Measurements from ENCODE around the gene USP24.

USP24 gene

DNA sequence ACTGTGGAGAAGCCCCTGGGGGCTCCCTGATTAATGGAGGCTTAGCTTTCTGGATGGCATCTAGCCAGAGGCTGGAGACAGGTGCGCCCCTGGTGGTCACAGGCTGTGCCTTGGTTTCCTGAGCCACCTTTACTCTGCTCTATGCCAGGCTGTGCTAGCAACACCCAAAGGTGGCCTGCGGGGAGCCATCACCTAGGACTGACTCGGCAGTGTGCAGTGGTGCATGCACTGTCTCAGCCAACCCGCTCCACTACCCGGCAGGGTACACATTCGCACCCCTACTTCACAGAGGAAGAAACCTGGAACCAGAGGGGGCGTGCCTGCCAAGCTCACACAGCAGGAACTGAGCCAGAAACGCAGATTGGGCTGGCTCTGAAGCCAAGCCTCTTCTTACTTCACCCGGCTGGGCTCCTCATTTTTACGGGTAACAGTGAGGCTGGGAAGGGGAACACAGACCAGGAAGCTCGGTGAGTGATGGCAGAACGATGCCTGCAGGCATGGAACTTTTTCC is 151.0 kb downstream of the USP24 start:
- DNase-seq: no peak

GRCh38 chr1:55063577-55063942 is 151.6 kb downstream of the USP24 start:
- DNase-seq: no peak

- no peak for DNase-seq
Measured at GRCh38 chr1:55062801-55063576, 152.2 kb downstream of the USP24 start.

- no peak for DNase-seq
Measured at GRCh38 chr1:55061706-55062321, 153.3 kb downstream of the USP24 start.

DNA sequence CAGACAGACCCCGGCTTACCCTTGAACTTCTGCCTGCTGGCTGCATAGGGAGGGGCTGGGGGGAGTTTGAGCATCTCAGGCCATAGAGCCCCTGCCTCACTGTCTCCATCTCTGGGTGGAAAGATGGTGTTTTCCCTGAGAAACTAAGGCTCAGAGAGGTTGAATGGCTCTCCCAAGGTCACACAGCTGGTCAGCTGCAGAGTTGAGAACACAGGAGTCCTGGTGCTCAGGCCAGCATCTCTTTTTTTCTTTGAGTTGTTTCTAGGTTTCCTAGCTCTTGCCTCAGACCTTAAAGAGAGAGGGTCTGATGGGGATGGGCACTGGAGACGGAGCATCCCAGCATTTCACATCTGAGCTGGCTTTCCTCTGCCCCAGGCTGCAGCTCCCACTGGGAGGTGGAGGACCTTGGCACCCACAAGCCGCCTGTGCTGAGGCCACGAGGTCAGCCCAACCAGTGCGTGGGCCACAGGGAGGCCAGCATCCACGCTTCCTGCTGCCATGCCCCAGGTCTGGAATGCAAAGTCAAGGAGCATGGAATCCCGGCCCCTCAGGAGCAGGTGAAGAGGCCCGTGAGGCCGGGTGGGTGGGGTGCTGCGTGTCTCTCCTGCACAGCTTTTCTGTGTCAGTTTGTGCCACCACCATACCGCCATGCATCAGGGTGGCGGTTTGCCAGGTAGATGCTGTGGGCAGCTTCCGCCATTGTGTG is 154.0 kb downstream of the USP24 start:
- no peak for DNase-seq

DNA sequence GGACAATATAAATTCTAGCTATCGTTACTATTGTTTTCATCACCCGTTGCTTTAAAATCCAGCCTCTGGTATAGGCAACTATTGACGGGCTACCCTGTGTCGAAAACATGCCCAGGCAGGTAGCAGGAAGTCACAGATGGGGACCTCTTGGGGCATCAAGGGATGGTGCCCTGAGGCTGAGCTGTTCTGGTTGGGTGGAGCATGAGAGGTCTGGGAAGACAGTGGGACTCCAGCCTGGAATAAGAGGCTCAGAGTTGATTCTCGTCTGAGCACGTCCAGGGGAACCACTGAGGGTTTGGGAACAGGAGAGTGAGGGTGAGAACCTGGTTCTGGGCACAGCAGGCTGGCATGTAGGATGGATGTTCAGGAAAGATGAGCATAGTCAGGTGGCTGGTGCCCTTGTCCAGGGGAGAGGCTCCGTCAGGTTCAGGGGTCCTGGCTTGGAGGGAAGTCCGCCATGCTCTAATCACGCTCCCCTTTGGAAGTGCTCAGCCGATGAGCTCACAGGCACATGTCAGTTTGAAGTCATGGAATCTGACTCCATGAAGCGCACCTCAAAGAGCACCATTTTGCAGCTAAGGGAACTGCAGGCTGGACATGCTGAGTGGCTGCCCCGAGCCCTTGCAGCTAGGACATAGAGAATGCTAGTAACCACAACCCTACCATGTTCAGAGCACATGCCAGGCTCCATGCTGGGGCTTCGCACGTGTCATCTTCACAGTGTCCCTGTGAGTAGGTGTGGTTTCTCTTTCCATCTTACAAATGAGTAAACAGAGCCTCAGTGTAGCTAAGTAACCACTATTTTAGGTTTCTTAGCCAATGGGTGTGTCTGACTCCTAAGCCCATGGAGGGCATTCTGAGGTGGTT is 154.8 kb downstream of the USP24 start:
- DNase-seq: peak in 1 of 2 experiments; percentile 28

GRCh38 chr1:55059302-55060132 is 155.6 kb downstream of the USP24 start:
- no peak for DNase-seq

- no peak for DNase-seq
Measured at GRCh38 chr1:55057956-55058298, 157.2 kb downstream of the USP24 start.

- DNase-seq: no peak
Measured at GRCh38 chr1:55057270-55057955, 157.8 kb downstream of the USP24 start.

DNA sequence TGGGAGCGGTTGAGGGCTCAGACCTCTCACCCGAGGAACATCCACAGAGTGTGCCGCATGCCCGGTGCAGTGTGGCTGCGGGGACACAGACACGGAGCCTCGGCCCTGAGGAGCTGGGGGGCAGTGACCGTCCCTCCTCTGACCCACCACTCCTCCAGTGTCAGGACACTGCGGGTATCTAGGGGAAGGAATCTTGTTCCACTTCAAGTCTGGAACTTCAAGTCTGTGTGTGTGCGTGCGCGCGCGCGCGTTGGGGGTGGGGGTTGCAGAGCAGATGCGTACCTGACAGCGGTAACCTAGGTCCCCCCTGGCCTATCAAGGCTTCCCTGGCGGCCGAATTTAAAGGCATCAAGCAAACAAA is 158.6 kb downstream of the USP24 start:
- DNase-seq: no peak

- no peak for DNase-seq
Measured at GRCh38 chr1:55055951-55056631, 159.1 kb downstream of the USP24 start.

DNA sequence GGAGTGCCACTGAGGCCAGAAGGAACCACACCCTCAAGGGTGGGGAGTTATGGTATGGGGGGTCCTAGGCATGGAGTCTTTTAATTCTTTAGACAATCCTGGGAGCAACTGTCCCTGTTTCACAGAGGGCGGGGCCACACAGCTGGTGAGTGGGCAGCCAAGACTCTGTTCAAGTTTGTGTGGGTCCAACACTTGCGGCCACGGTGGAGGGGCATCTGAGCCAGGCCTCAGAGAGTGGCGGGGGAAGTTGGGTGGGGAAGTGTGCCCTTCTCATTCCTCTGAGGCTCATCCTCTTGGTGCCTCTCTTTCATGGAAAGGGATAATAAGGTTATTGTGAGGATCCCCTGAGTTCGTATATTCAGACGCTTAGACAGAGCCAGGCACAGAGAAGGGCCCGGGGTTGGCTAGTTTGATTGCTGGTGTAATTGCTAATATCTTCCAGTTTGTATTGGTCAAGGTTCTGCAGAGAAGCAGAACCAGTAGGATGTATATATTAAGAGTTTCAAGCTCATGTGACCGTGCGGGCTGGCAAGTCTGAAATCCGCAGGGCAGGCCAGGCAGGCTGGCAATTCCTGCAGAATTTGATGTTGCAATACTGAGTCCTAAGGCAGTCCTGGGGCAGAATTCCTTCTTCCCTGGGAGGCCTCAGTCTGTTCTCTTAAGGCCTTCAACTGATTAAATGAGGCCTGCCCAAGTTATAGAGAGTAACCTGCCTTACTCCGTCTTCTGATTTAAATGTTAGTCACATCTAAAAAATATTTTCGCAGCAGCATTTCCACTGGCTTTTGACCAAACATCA is 159.9 kb downstream of the USP24 start:
- no peak for DNase-seq

- DNase-seq: no peak
Measured at GRCh38 chr1:55054396-55054795, 160.8 kb downstream of the USP24 start.

GRCh38 chr1:55053265-55053954 is 161.8 kb downstream of the USP24 start:
- DNase-seq: no peak

DNA sequence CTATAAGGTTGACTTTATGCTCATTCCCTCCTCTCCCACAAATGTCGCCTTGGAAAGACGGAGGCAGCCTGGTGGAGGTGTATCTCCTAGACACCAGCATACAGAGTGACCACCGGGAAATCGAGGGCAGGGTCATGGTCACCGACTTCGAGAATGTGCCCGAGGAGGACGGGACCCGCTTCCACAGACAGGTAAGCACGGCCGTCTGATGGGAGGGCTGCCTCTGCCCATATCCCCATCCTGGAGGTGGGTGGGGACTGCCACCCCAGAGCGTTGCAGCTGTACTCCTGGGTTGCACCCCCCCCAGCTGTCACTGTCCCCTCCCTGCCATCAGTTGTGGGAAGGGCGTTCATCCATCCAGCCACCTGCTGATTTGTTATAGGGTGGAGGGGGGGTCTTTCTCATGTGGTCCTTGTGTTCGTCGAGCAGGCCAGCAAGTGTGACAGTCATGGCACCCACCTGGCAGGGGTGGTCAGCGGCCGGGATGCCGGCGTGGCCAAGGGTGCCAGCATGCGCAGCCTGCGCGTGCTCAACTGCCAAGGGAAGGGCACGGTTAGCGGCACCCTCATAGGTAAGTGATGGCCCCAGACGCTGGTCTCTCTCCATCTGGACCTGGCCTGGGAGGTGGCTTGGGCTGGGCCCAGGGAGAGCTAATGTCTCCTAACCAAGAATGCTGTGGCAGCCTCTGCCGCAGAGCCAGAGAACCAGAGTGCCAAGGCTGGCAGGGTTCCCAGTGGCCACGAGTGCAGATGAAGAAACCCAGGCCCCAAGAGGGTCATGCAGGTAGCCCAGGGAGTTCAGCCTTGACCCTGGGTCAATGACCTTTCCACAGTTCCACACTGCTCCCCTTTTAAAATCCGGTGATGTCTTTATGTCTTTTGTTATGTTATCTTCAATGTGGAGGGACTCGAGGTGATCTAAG is 162.7 kb downstream of the USP24 start:
- DNase-seq: no peak

DNA sequence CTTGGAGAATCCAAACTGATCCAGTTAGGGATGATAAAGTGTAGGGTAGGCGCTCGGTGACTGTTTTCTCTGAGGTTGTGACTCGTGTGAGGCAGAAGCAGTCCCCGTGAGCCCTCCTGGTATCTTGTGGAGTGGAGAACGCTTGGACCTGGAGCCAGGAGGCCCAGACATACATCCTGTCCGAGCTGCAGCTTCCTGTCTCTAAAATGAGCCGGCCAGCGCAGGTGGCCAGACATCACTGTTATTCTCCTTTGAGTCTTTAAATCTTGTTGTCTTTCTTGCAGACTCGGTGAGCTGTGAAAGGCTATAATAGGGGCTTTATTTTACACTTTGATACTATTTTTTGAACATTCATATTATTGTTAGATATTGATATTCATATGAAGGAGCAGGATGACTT is 163.5 kb downstream of the USP24 start:
- DNase-seq: no peak

DNA sequence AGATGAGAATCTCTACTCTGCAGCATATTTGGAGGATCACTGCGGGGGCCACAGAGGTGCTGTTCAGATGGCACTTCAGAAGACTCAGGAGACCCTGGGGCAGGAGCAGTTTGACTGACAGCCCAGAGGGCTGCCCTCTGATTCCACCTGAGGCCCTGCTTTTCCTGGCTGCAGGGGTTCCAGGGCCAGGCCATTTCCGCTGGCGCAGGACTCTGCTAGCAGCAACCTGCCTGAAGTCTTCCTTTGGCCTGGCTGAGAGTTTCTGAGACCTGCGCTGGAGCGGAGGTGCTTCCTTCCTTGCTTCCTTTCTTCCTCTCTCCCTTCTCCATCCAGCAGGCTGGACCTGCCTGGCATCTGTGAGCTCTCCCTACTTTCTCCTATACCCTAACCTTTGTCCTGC is 164.0 kb downstream of the USP24 start:
- DNase-seq: no peak

DNA sequence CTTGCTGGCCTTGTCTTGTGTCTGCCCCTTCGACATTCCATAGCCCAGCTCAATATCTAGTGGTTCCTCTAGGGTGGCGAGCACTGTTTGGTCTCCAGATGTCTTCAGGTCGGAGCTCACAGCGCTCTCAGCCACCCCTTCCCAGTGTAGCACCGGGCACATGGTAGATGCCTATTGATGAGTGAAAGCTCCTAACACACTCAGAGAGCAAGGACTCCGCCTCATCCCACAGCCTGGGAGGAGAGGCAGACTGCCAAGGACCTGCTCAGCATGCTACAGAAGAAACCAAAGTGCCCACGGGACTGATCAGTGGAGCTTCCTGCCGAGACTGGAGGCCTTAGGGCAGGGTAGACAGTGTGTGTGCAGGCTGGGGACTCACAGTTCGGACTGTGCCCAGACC is 164.9 kb downstream of the USP24 start:
- no peak for DNase-seq

Data from activated CD4-positive, alpha-beta T cell treated with anti-CD3 and anti-CD28 coated beads, Interleukin-2, amount 50 U/mL, for 48 hours (primary cell).